DMS153 treated with DMSO at 0.1 percent for 48 hours (cell line): ENCODE results near the gene PAK4.

Experiments
- DNase-seq: peaks from one replicate; lab custom pipeline; 2025; ENCODE audit not compliant: unreplicated experiment; lab: John Stamatoyannopoulos, UW

The PAK4 gene

DNA sequence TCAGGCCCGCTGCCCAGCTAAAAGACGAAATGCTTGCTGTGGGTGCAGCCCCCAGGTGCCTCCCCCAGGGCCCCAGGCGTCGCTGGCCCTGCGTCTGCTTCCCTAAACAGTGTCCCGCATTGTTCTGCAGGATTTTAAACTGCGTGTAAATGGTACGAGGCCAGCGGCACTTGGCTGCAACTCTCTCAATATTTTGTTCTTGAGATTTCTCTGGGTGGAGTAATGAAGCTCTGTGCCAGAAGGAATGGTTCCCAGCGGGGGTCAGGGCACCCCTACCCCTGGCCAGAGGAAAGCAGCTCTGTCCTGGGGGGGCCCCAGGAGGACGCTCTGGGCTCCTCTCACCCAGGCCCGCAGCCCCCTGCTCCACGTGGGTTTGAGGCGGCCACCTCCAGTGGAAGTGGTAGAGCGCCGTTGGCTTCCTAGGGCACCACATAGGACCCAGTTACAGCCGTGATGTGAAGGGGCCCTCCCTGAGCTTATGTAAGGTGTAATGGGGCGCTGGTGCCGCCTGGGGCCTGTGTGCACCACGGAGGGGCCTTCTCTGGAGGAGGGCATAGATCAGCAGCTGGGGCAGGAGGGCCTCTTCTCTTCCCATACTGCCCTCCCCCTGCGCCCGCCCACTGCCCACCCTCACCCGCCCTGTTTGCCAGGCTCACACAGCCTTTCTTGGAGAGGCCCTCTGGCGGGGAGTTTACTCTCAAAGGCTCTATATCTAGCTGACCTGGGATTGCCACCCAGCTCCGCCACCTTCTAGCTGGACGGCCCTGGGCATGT lies 19.8 kb downstream of the PAK4 start:
- DNase-seq, result no peak

GRCh38 chr19:39146091-39146490 lies 20.5 kb downstream of the PAK4 start:
- DNase-seq, result no peak

GRCh38 chr19:39146686-39147450 lies 21.3 kb downstream of the PAK4 start:
- no peak for DNase-seq

- DNase-seq, result no peak
Measured at GRCh38 chr19:39147480-39147879, 21.9 kb downstream of the PAK4 start.

DNA sequence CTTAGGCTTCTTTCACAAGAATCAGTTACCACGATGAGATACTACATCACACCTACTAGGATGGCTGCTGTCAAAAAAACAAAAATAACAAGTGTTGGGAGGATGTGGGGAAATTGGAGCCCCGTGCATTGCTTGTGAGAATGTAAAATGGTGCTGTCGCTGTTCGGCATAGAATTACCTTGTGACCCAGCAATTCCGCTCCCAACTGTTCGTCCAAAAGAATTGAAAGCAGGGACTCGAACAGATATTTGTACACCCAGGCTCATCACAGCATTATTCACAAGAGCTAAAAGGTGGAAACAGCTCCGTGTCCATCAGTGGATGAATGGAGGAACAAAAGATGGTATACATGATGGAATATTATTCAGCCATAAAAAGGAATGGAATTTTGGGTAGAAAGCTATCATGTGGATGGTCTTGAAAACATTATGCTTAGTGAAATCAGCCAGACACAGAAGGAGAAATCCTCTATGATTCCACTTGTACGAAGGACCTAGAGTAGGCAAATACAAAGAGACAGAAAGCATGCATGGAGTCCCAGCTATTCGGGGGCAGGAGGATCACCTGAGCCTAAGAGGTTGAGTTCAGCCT lies 23.4 kb downstream of the PAK4 start:
- no peak for DNase-seq

GRCh38 chr19:39150235-39150634 lies 24.6 kb downstream of the PAK4 start:
- no peak for DNase-seq

GRCh38 chr19:39150807-39151600 lies 25.4 kb downstream of the PAK4 start:
- no peak for DNase-seq

DNA sequence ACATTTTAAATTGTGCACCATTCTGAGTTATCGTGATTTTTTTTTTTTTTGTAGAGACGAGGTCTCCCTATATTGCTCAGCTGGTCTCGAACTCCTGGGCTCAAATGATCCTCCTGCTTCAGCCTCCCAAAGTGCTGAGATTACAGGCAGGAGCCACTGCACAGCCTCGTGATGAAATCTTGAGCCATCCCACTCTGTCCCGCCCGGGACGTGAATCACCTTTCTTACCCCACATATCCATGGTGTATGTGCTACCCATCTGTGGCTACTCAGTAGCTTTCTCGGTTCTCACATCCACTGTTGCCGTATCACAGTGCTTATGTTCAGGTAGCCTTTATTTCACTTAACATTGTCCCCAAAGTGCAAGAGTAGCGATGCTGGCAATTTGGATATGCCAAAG lies 26.5 kb downstream of the PAK4 start:
- DNase-seq, result no peak

- no peak for DNase-seq
Measured at GRCh38 chr19:39154100-39154628, 28.6 kb downstream of the PAK4 start.

GRCh38 chr19:39154629-39155100 lies 29.1 kb downstream of the PAK4 start:
- no peak for DNase-seq

- no peak for DNase-seq
Measured at GRCh38 chr19:39155114-39155700, 29.6 kb downstream of the PAK4 start.

DNA sequence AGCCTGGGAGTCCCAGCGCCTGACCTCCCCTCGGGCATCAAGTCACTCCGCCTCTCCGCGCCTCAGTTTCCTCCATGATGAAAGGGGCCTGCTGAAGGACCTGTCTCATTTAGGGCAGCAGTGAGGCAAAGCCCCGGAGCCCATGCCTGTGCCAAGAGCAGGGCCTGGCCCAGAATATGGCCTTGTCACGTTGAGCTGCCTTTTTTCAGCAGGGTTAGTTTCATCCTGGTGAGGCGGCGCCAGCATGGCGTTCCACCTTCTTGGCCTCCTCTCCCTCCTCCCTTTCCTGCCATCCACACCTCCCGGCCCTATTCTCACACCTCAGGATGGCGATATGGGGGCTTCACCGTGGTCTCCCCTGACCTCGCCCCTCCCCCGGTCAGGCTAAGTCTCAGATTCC lies 30.2 kb downstream of the PAK4 start:
- DNase-seq, result no peak

DNA sequence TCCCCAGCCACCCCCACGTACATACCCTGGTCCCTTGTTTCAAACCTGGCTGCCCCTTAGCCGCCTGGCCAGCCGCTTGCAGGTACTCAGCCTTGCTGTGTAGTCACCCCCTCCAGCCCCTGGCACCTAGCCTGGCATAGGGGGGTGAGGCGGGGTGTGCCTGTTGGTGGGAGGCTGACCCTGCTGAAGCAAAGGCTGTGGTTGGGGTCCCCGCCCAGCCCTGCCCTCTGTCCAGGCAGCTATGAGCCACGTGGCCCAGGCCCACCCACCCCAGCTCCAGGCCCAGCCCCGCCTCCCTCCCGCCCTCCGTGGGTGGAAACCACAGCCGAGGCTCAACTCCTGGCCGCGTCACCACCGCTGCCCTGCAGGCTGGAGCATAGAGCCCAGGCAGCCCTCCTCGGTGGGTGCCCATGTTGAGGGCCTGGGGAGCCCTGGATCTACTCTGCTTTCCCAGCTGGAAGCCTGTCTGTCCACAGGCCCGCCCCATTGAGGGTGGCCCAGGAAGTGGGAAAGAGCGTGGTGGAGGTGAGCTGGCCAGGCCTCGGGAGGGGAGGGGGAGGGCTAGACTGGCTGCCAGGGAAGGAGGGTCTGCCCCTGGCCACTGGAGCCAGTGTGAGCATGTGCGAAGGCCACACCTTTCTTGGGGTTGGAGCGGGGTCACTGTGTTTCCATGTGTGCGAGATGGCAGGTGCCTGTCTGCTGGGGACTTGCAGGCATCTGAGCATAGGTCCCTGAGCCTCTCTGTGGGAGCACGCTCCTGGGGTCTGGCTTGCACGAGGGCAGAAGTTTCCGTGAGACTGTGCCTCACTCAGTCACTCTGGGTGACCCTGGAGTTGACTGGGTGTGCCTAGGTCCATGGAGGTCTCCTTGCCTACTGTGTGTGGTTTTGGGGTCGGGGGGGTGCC lies 31.0 kb downstream of the PAK4 start:
- no peak for DNase-seq

DNA sequence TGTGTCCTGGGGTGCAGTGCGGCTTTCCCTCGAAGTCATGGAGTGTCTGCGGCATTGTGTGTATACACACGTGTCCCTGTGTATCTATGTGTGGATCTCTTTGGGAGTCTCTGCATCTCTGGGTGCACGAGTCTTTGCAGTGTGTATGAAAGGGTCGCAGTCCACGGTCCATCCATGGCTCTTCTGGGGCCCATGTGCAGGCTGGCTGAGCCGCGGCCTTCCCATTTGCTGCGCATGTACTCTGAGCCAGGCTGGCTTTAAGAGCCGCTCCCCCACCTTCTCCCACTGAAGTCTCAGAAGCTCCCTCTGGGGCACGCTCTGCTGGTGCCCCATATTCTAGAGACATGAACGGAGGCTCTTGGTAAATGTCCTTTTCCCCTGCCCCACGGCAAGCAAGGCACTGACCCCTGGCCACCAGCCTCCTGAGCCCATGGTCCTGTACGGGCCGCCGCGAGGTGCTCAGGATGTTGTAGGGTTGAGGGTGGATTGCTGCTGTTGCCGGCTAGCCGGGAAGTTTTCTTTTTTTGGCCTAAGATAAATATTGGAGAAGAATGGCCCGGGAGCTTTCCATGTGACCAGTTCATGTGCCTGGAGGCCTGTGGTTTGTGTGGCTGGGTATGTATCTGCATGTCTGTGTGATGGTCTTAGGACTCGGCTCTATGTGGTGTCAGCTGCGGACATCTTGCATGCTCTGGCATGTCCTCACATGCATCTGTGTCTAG lies 31.9 kb downstream of the PAK4 start:
- DNase-seq, result no peak

- no peak for DNase-seq
Measured at GRCh38 chr19:39157997-39158389, 32.4 kb downstream of the PAK4 start.

- DNase-seq, result no peak
Measured at GRCh38 chr19:39158646-39159260, 33.2 kb downstream of the PAK4 start.

GRCh38 chr19:39160523-39160861 lies 34.9 kb downstream of the PAK4 start:
- no peak for DNase-seq

GRCh38 chr19:39160889-39161672 lies 35.5 kb downstream of the PAK4 start:
- DNase-seq, result no peak
